GM20000 (cell line): ENCODE data around the gene CYYR1.

ENCODE experiments used
- DNase-seq: peaks from one replicate; pipeline ENCODE4 v3.0.0; 2012; ENCODE audit warnings: low spot score
- CTCF ChIP-seq: IDR thresholded peaks from 2 replicates; pipeline ENCODE4 v1.5.1; 2012; ENCODE audit warnings: mild to moderate bottlenecking, control low read depth; ENCODE audit errors: extremely low read depth, missing control alignments

CYYR1 gene

GRCh38 chr21:26539566-26539965 is 33.5 kb downstream of the CYYR1 start:
- TF ChIP-seq CTCF = no peak
- DNase-seq = no peak

- TF ChIP-seq CTCF = no peak
These were observed 38.6 kb downstream of the CYYR1 start for GRCh38 chr21:26534517-26534916.

GRCh38 chr21:26532208-26532607 is 40.9 kb downstream of the CYYR1 start:
- no peak for DNase-seq
- TF ChIP-seq CTCF = no peak

More at GRCh38 chr21:26534517-26534916, 38.6 kb downstream of the CYYR1 start:
- DNase-seq = no peak

- no peak for TF ChIP-seq CTCF
- no peak for DNase-seq
These were observed 43.6 kb downstream of the CYYR1 start for GRCh38 chr21:26529526-26529925.

- DNase-seq = no peak
- TF ChIP-seq CTCF = no peak
These were observed 44.2 kb downstream of the CYYR1 start for GRCh38 chr21:26528882-26529281.

GRCh38 chr21:26522704-26523103 is 50.4 kb downstream of the CYYR1 start:
- no peak for TF ChIP-seq CTCF
- no peak for DNase-seq

GRCh38 chr21:26519142-26519541 is 53.9 kb downstream of the CYYR1 start:
- DNase-seq = no peak
- no peak for TF ChIP-seq CTCF
